ENCODE measurements around the gene TMEM89. TPM values are rescaled to one million over a fixed set of nuclear protein-coding genes. Genes with fewer than 3 reads are reported as not detected.

Gene TMEM89
- total RNA-seq, 1 donor: not detected

- peak overlapping the region; percentile 72 for H3K27ac ChIP-seq (ENCODE audit: low read depth, low read length)
- H3K4me2 ChIP-seq (ENCODE audit: insufficient read depth, low read length): peak overlapping the region; percentile 96
- peak overlapping the region; percentile 96 for H2AFZ ChIP-seq (ENCODE audit: low read length)
- no peaks in the 10 kb centered on the region for H3K27me3 ChIP-seq (ENCODE audit: insufficient read depth, low read length)
- H3K4me3 ChIP-seq (ENCODE audit: insufficient read depth, low read length): peak overlapping the region; percentile 94
- peaks cover 19% of the 10 kb centered on the region for H4K20me1 ChIP-seq (ENCODE audit: insufficient read depth, low read length)
- H3K4me1 ChIP-seq (ENCODE audit: insufficient read depth, low read length): peaks cover 16% of the 10 kb centered on the region
- no peaks in the 10 kb centered on the region for H3K9me3 ChIP-seq (ENCODE audit: low read depth, low read length)
- H3K79me2 ChIP-seq (ENCODE audit: insufficient read depth, low read length): peaks cover 21% of the 10 kb centered on the region
- no peak for DNase-seq (ENCODE audit: insufficient read length, low spot score, missing footprints)
- TF ChIP-seq CTCF (IDR thresholded peaks at IDR 0.05; ENCODE audit: extremely low read depth, low read depth, low read length): no peak
- peaks cover 12% of the 10 kb centered on the region for H3K36me3 ChIP-seq (ENCODE audit: insufficient read depth, low read length)
Observed at GRCh38 chr3:48636149-48636655, 14.6 kb upstream of the TMEM89 start.

- TF ChIP-seq CTCF (IDR thresholded peaks at IDR 0.05; ENCODE audit: extremely low read depth, low read depth, low read length): peak; percentile 64
- Histone ChIP-seq H3K36me3 (ENCODE audit: insufficient read depth, low read length) (peaks cover 16% of the 10 kb centered on the region), H3K4me2 (ENCODE audit: insufficient read depth, low read length) (peak within 1 kb of the TSS; percentile 96), H3K79me2 (ENCODE audit: insufficient read depth, low read length) (peaks cover 21% of the 10 kb centered on the region), H4K20me1 (ENCODE audit: insufficient read depth, low read length) (peaks cover 19% of the 10 kb centered on the region), H3K27me3 (ENCODE audit: insufficient read depth, low read length) (no peaks in the 10 kb centered on the region), H3K27ac (ENCODE audit: low read depth, low read length) (peak within 1 kb of the TSS; percentile 72), H3K9me3 (ENCODE audit: low read depth, low read length) (no peaks in the 10 kb centered on the region), H2AFZ (ENCODE audit: low read length) (peak within 1 kb of the TSS; percentile 96), H3K4me3 (ENCODE audit: insufficient read depth, low read length) (peak within 1 kb of the TSS; percentile 94), H3K4me1 (ENCODE audit: insufficient read depth, low read length) (peaks cover 16% of the 10 kb centered on the region)
- DNase-seq (ENCODE audit: insufficient read length, low spot score, missing footprints): peak; percentile 100
Observed at GRCh38 chr3:48635222-48636021, 13.9 kb upstream of the TMEM89 start, which contains the start of gene SLC26A6. Gene SLC26A6 (minus strand): TSS chr3:48635461. CDS start chr3:48635393, 68 bp downstream.

GRCh38 chr3:48634661-48635221 is 13.2 kb upstream of the TMEM89 start:
- peak overlapping the region; percentile 96 for H3K4me2 ChIP-seq (ENCODE audit: insufficient read depth, low read length)
- DNase-seq (ENCODE audit: insufficient read length, low spot score, missing footprints): peak; percentile 98
- no peak for TF ChIP-seq CTCF (IDR thresholded peaks at IDR 0.05; ENCODE audit: extremely low read depth, low read depth, low read length)
- H2AFZ ChIP-seq (ENCODE audit: low read length): peak overlapping the region; percentile 78
- H3K36me3 ChIP-seq (ENCODE audit: insufficient read depth, low read length): peaks cover 23% of the 10 kb centered on the region
- H3K79me2 ChIP-seq (ENCODE audit: insufficient read depth, low read length): peaks cover 21% of the 10 kb centered on the region
- no peaks in the 10 kb centered on the region for H3K9me3 ChIP-seq (ENCODE audit: low read depth, low read length)
- H3K4me3 ChIP-seq (ENCODE audit: insufficient read depth, low read length): peak overlapping the region; percentile 94
- H3K27ac ChIP-seq (ENCODE audit: low read depth, low read length): peak overlapping the region; percentile 72
- no peaks in the 10 kb centered on the region for H3K27me3 ChIP-seq (ENCODE audit: insufficient read depth, low read length)
- H3K4me1 ChIP-seq (ENCODE audit: insufficient read depth, low read length): peaks cover 16% of the 10 kb centered on the region
- peaks cover 19% of the 10 kb centered on the region for H4K20me1 ChIP-seq (ENCODE audit: insufficient read depth, low read length)

GRCh38 chr3:48633743-48634142 is 12.2 kb upstream of the TMEM89 start:
- peak; percentile 25 for DNase-seq (ENCODE audit: insufficient read length, low spot score, missing footprints)
- no peaks in the 10 kb centered on the region for H3K9me3 ChIP-seq (ENCODE audit: low read depth, low read length)
- H3K4me3 ChIP-seq (ENCODE audit: insufficient read depth, low read length): no peak overlapping the region
- H3K4me1 ChIP-seq (ENCODE audit: insufficient read depth, low read length): peaks cover 16% of the 10 kb centered on the region
- peaks cover 19% of the 10 kb centered on the region for H4K20me1 ChIP-seq (ENCODE audit: insufficient read depth, low read length)
- no peak overlapping the region for H3K27ac ChIP-seq (ENCODE audit: low read depth, low read length)
- peak overlapping the region; percentile 96 for H3K4me2 ChIP-seq (ENCODE audit: insufficient read depth, low read length)
- peaks cover 21% of the 10 kb centered on the region for H3K79me2 ChIP-seq (ENCODE audit: insufficient read depth, low read length)
- H2AFZ ChIP-seq (ENCODE audit: low read length): no peak overlapping the region
- peaks cover 33% of the 10 kb centered on the region for H3K36me3 ChIP-seq (ENCODE audit: insufficient read depth, low read length)
- no peaks in the 10 kb centered on the region for H3K27me3 ChIP-seq (ENCODE audit: insufficient read depth, low read length)
- no peak for TF ChIP-seq CTCF (IDR thresholded peaks at IDR 0.05; ENCODE audit: extremely low read depth, low read depth, low read length)
